ENCODE measurements around the gene SLC45A3.

DNA sequence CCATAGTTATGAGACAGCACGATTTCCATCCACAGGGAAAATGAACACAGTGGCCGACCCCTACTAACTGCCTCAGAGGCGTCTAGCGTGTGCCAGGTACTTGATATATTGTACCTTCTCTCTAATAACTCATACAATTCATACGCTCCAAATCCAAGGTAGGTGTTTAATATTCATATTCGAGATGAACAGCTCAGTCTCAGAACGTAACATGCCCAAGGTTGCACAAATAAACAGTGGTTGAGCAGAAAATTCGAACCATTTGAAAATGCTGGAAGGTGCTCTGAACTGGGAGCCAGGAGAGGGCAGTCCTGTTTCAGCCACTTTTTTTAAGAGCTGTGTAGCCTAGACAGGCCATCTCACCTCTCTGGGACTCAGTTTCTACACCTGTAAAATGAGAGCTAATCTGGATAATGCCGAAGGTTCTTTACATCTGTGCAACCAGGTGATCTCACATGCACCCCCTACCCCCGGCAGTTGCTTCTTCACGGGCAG lies 7.9 kb downstream of the SLC45A3 start:
- no peak for TF ChIP-seq POLR2A (IDR thresholded peaks at IDR 0.05)
- TF ChIP-seq, protein P1, sequence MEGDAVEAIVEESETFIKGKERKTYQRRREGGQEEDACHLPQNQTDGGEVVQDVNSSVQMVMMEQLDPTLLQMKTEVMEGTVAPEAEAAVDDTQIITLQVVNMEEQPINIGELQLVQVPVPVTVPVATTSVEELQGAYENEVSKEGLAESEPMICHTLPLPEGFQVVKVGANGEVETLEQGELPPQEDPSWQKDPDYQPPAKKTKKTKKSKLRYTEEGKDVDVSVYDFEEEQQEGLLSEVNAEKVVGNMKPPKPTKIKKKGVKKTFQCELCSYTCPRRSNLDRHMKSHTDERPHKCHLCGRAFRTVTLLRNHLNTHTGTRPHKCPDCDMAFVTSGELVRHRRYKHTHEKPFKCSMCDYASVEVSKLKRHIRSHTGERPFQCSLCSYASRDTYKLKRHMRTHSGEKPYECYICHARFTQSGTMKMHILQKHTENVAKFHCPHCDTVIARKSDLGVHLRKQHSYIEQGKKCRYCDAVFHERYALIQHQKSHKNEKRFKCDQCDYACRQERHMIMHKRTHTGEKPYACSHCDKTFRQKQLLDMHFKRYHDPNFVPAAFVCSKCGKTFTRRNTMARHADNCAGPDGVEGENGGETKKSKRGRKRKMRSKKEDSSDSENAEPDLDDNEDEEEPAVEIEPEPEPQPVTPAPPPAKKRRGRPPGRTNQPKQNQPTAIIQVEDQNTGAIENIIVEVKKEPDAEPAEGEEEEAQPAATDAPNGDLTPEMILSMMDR (IDR thresholded peaks at IDR 0.05 in 4 of 5, conservative IDR thresholded peaks at IDR 0.05 in 1 of 5): no peak
